CD14-positive monocyte (primary cell): ENCODE data around the gene TRNAU1AP. TPM values are rescaled to one million over a fixed set of nuclear protein-coding genes. Genes with fewer than 3 reads are reported as not detected.
"Not testable (repeated sequence)": the region's sequence is repeated elsewhere in the genome, so short reads cannot be mapped to it uniquely, and the experiment has no call there.

Experiments used
- DNase-seq, 3 donors: peaks; one replicate each; pipeline ENCODE4 v3.0.0-alpha.2; 2011 to 2022
- H2AFZ ChIP-seq: 2 replicates; pipeline ENCODE4 v1.6.0; 2012; ENCODE audit warnings: mild to moderate bottlenecking, low read depth, low read length, inconsistent platforms; ENCODE audit not compliant: insufficient read depth, poor library complexity, severe bottlenecking
- H3K27ac ChIP-seq, 2 donors: 1 replicate in 1 of 2; 2 replicates in 1 of 2; pipeline ENCODE4 v1.5.1; 2012 to 2013; ENCODE audit warnings: low read length in 2 of 2, control low read depth in 1 of 2, inconsistent platforms in 1 of 2, low read depth in 1 of 2, mild to moderate bottlenecking in 1 of 2
- H3K27me3 ChIP-seq, 2 donors: one replicate each; pipeline versions ENCODE4 v1.6.0 to v1.6.1; 2011 to 2013; ENCODE audit warnings: low read length in 2 of 2; ENCODE audit not compliant: control insufficient read depth in 2 of 2, insufficient read depth in 2 of 2
- H3K36me3 ChIP-seq, 2 donors: replicated peaks in 1 of 2; 1 replicate in 1 of 2; 2 replicates in 1 of 2; pipeline versions ENCODE4 v1.5.1 to v1.6.1; 2012 to 2013; ENCODE audit warnings: low read length in 2 of 2, control low read depth in 1 of 2, inconsistent platforms in 1 of 2, mild to moderate bottlenecking in 1 of 2; ENCODE audit not compliant: insufficient read depth in 2 of 2, control insufficient read depth in 1 of 2
- H3K4me1 ChIP-seq, 2 donors: 1 replicate in 1 of 2; 2 replicates in 1 of 2; pipeline versions ENCODE4 v1.5.1 to v1.6.1; 2012 to 2013; ENCODE audit warnings: low read length in 2 of 2, control low read depth in 1 of 2, inconsistent platforms in 1 of 2, mild to moderate bottlenecking in 1 of 2, moderate library complexity in 1 of 2; ENCODE audit not compliant: insufficient read depth in 2 of 2, control insufficient read depth in 1 of 2
- H3K4me2 ChIP-seq: replicated peaks from 2 replicates; pipeline ENCODE3; 2012; ENCODE audit warnings: low read length, moderate library complexity, mild to moderate bottlenecking; ENCODE audit not compliant: poor library complexity, severe bottlenecking; ENCODE audit errors: extremely low read depth
- H3K4me3 ChIP-seq, 3 experiments: fragments of 200-600 bp in 1 of 3; sonication (generic) in 1 of 3; replicated peaks in 1 of 3; 1 replicate in 2 of 3; 2 replicates in 1 of 3; pipeline ENCODE4 v1.5.1; 2011 to 2013; ENCODE audit warnings: low read length in 3 of 3, mild to moderate bottlenecking in 3 of 3, control low read depth in 2 of 3, low read depth in 2 of 3, inconsistent platforms in 1 of 3, moderate library complexity in 1 of 3
- H3K79me2 ChIP-seq: 2 replicates; pipeline ENCODE4 v1.6.0; 2012; ENCODE audit warnings: mild to moderate bottlenecking, control low read depth, inconsistent platforms, low read length, moderate library complexity; ENCODE audit not compliant: insufficient read depth
- H3K9ac ChIP-seq: 2 replicates; pipeline ENCODE4 v1.6.0; 2017; ENCODE audit warnings: low read length, mild to moderate bottlenecking; ENCODE audit not compliant: insufficient read depth, poor library complexity, severe bottlenecking
- H3K9me3 ChIP-seq, 2 donors: replicated peaks in 1 of 2; 1 replicate in 1 of 2; 2 replicates in 1 of 2; pipeline versions ENCODE4 v1.5.1 to v1.6.1; 2012 to 2013; ENCODE audit warnings: low read length in 2 of 2, control low read depth in 1 of 2; ENCODE audit not compliant: control insufficient read depth in 1 of 2, insufficient read depth in 1 of 2
- H4K20me1 ChIP-seq: 2 replicates; pipeline ENCODE4 v1.6.0; 2012; ENCODE audit warnings: mild to moderate bottlenecking, low read length, control low read depth, moderate library complexity; ENCODE audit not compliant: insufficient read depth
- H3K27ac Mint-ChIP-seq, 7 donors: one replicate each; pipeline ENCODE4 v1.8.0; 2020; ENCODE audit warnings: mild to moderate bottlenecking in 7 of 7, mixed read lengths in 7 of 7, moderate library complexity in 6 of 7, inconsistent platforms in 2 of 7
- H3K27me3 Mint-ChIP-seq, 3 donors: one replicate each; pipeline ENCODE4 v1.8.0; 2021 to 2022; ENCODE audit warnings: low read depth in 3 of 3, mild to moderate bottlenecking in 3 of 3, mixed read lengths in 3 of 3, moderate library complexity in 3 of 3, inconsistent platforms in 1 of 3
- H3K36me3 Mint-ChIP-seq, 2 donors: one replicate each; pipeline ENCODE4 v1.8.0; 2020; ENCODE audit warnings: mixed read lengths in 2 of 2, inconsistent platforms in 1 of 2, mild to moderate bottlenecking in 1 of 2
- H3K4me1 Mint-ChIP-seq: one replicate; pipeline ENCODE4 v1.8.0; 2020; ENCODE audit warnings: mild to moderate bottlenecking, mixed read lengths
- H3K4me3 Mint-ChIP-seq, 2 donors: one replicate each; pipeline ENCODE4 v1.8.0; 2020; ENCODE audit warnings: mild to moderate bottlenecking in 2 of 2, mixed read lengths in 2 of 2, moderate library complexity in 1 of 2
- H3K9me3 Mint-ChIP-seq, 7 donors: one replicate each; pipeline ENCODE4 v1.8.0; 2020 to 2022; ENCODE audit warnings: mixed read lengths in 7 of 7, mild to moderate bottlenecking in 6 of 7, moderate library complexity in 6 of 7, inconsistent platforms in 2 of 7
- WGBS: methylation state at CpG from one replicate; pipeline ENCODE4 v1.1.5; 2013; ENCODE audit warnings: missing lambda C conversion rate; ENCODE audit not compliant: insufficient coverage; 5-methylcytosine and 5-hydroxymethylcytosine counted together
- intact Hi-C, 2 donors: fragments of 100-400 bp; cut with micrococcal nuclease; formaldehyde crosslinking; loops; one replicate each; pipeline versions ENCODE4 v1.15.0 to v1.15.1; 2023
- polyA plus RNA-seq, 3 donors: library from polyadenylated mRNA; depleted of rRNA in 1 of 3; unstranded in 2 of 3; stranded (reverse) in 1 of 3; fragments of 300-500 nt in 2 of 3; fragments of >200 nt in 1 of 3; fragmentation: Illumina TruSeq in 2 of 3; gene quantifications; 1 replicate in 2 of 3; 2 replicates in 1 of 3; pipeline ENCODE4 v1.2.3, GENCODE V29; 2012 to 2021
- TF ChIP-seq, protein P1 (sequence below): fragments of 200-600 bp; IDR thresholded peaks from one replicate; pipeline ENCODE4 v1.8.0; 2022; ENCODE audit warnings: antibody characterized with exemption, mild to moderate bottlenecking

Gene TRNAU1AP
- polyA plus RNA-seq, 3 donors, result 26.3 to 28.4 (median 26.7) TPM

DNA sequence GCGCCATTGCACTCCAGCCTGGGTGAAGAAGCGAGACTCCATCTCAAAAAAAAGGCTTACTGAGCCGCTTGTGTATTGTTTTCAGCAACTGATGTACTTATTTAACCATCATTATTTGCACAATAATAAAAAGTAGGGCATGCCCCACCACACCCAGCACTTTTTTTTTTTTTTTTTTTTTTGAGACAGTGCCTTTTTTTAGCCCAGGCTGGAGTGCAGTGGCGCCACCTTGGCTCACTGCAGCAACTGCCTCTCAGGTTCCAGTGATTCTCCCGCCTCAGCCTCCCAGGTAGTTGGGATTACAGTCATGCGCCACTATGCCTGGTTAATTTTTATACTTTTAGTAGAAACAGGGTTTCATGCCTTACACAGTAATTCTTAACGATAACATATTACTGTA lies 12.2 kb upstream of the TRNAU1AP start:
- 100% methylated on average over 1 of the region's 7 CpGs for WGBS
- no peak overlapping the region for H2AFZ ChIP-seq
- intact Hi-C loops, result no loop called here
- no peaks in the 10 kb centered on the region for H3K27me3 Mint-ChIP-seq
- H3K36me3 ChIP-seq, result peaks cover 22 to 31% of the 10 kb centered on the region in 2 donors
- no peak overlapping the region for H3K27ac Mint-ChIP-seq
- no peak overlapping the region for H3K9ac ChIP-seq
- H3K4me2 ChIP-seq, result no peak overlapping the region
- TF ChIP-seq, protein P1, sequence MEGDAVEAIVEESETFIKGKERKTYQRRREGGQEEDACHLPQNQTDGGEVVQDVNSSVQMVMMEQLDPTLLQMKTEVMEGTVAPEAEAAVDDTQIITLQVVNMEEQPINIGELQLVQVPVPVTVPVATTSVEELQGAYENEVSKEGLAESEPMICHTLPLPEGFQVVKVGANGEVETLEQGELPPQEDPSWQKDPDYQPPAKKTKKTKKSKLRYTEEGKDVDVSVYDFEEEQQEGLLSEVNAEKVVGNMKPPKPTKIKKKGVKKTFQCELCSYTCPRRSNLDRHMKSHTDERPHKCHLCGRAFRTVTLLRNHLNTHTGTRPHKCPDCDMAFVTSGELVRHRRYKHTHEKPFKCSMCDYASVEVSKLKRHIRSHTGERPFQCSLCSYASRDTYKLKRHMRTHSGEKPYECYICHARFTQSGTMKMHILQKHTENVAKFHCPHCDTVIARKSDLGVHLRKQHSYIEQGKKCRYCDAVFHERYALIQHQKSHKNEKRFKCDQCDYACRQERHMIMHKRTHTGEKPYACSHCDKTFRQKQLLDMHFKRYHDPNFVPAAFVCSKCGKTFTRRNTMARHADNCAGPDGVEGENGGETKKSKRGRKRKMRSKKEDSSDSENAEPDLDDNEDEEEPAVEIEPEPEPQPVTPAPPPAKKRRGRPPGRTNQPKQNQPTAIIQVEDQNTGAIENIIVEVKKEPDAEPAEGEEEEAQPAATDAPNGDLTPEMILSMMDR, result no peak
- no peaks in the 10 kb centered on the region for H4K20me1 ChIP-seq
- H3K4me3 Mint-ChIP-seq, result no peak overlapping the region
- H3K27me3 ChIP-seq, result no peaks in the 10 kb centered on the region
- no peak for DNase-seq
- H3K36me3 Mint-ChIP-seq, result peaks cover 28 to 37% of the 10 kb centered on the region in 2 donors
- H3K4me1 Mint-ChIP-seq, result no peaks in the 10 kb centered on the region
- H3K4me3 ChIP-seq, result no peak overlapping the region
- H3K79me2 ChIP-seq, result no peaks in the 10 kb centered on the region
- no peak overlapping the region for H3K27ac ChIP-seq
- H3K4me1 ChIP-seq, result no peaks in the 10 kb centered on the region
- no peaks in the 10 kb centered on the region for H3K9me3 ChIP-seq
- no peaks in the 10 kb centered on the region for H3K9me3 Mint-ChIP-seq

DNA sequence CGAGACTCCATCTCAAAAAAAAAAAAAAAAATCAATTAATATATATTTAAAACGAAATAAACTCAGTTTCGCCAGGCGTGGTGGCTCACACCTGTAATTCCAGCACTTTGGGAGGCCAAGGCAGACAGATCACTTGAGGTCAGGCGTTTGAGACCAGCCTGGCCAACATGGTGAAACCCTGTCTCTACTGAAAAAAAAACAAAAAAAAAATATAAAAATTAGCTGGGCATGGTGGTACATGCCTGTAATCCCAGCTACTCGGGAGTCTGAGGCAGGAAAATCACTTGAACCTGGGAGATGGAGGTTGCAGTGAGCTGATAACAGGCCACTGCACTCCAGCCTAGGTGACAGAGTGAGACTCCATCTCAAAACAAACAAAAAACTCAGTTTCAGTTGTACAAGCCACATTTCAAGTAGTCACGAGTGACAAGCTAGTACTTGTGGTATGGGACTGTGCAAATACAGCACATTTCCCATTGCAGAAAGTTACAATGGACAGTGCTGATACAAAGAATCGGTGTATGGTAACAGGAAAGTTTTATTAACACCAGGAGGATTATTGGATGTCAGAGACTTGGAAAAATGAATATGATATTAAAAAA lies 11.4 kb upstream of the TRNAU1AP start:
- H3K27ac ChIP-seq, H3K4me2 ChIP-seq, H2AFZ ChIP-seq, intact Hi-C loops, H3K27ac Mint-ChIP-seq, H3K79me2 ChIP-seq, H3K9me3 ChIP-seq, H3K4me3 Mint-ChIP-seq, H3K4me1 Mint-ChIP-seq, H3K9ac ChIP-seq, H3K4me3 ChIP-seq, DNase-seq, H4K20me1 ChIP-seq, H3K27me3 ChIP-seq, H3K9me3 Mint-ChIP-seq, H3K4me1 ChIP-seq, H3K27me3 Mint-ChIP-seq: not testable (repeated sequence)
- peaks cover 13 to 22% of the 10 kb centered on the region in 2 donors for H3K36me3 ChIP-seq
- H3K36me3 Mint-ChIP-seq, result peaks cover 20 to 28% of the 10 kb centered on the region in 2 donors
- no CpG with 5 or more reads among the region's 8 CpGs for WGBS
